Activated B cell treated with CpG ODN at 0.5 μM for 24 hours (primary cell): Measurements from ENCODE around the gene DCDC2. TPM values are rescaled to one million over a fixed set of nuclear protein-coding genes. Genes with fewer than 3 reads are reported as not detected.

ENCODE experiments used
- ATAC-seq: fragments of 200-7000 bp; cut with Tn5 transposase; one replicate; pipeline ENCODE4 v1.10.0; 2021; ENCODE audit warnings: low read depth, mild to moderate bottlenecking, moderate library complexity
- CTCF ChIA-PET: fragments of 350-600 bp; sonication (Branson Sonifier 250); formaldehyde crosslinking; loops from one replicate; lab custom pipeline; 2021; ENCODE audit warnings: antibody characterized with exemption; lab: Charles Lee
- POLR2A ChIA-PET: fragments of 350-600 bp; sonication (Branson Sonifier 250); formaldehyde crosslinking; loops from one replicate; lab custom pipeline; 2021; ENCODE audit warnings: antibody characterized with exemption; lab: Charles Lee
- DNase-seq: peaks from one replicate; pipeline ENCODE4 v3.0.0; 2022
- H3K27ac Mint-ChIP-seq: one replicate; pipeline ENCODE4 v1.8.0; 2020; ENCODE audit warnings: mixed read lengths
- H3K27me3 Mint-ChIP-seq: one replicate; pipeline ENCODE4 v1.8.0; 2021; ENCODE audit warnings: mixed read lengths
- H3K36me3 Mint-ChIP-seq: one replicate; pipeline ENCODE4 v1.8.0; 2021; ENCODE audit warnings: low read depth, mixed read lengths
- H3K4me1 Mint-ChIP-seq: one replicate; pipeline ENCODE4 v1.8.0; 2021; ENCODE audit warnings: mixed read lengths
- H3K4me3 Mint-ChIP-seq: one replicate; pipeline ENCODE4 v1.8.0; 2020; ENCODE audit warnings: mild to moderate bottlenecking, mixed read lengths
- H3K9me3 Mint-ChIP-seq: one replicate; pipeline ENCODE4 v1.8.0; 2020; ENCODE audit warnings: mixed read lengths
- CTCF ChIP-seq: fragments of 200-600 bp; IDR thresholded peaks from one replicate; pipeline ENCODE4 v1.8.0; 2022; ENCODE audit warnings: antibody characterized with exemption, mild to moderate bottlenecking
- intact Hi-C: fragments of 100-400 bp; cut with micrococcal nuclease; formaldehyde crosslinking; loops from one replicate; pipeline ENCODE4 v1.15.1; 2024
- total RNA-seq: library from RNA; stranded (reverse); gene quantifications from 2 replicates; pipeline ENCODE4 v1.2.3, GENCODE V29; 2022

DCDC2 gene
- total RNA-seq, 1 donor from 2014 or later = not detected

GRCh38 chr6:24284006-24284405, 73.9 kb downstream of the DCDC2 start:
- CTCF ChIA-PET = interaction anchor here (1.0 to 1.1 kb wide), 2 partner anchors 105 to 412 kb away, joined by 3 to 4 read pairs; no protein-coding TSS in a partner anchor
- intact Hi-C loops = loop anchor here (5.0 kb wide), 3 partner anchors 78 to 298 kb away; partner anchors contain the start of gene MRS2
- no peak for TF ChIP-seq CTCF
- no peaks in the 10 kb centered on the region for H3K4me1 Mint-ChIP-seq
- H3K27me3 Mint-ChIP-seq = peaks cover 4% of the 10 kb centered on the region
- no peak overlapping the region for H3K4me3 Mint-ChIP-seq
- ATAC-seq = no peak
- POLR2A ChIA-PET = no interaction called here
- no peaks in the 10 kb centered on the region for H3K9me3 Mint-ChIP-seq
- no peak for DNase-seq
- no peaks in the 10 kb centered on the region for H3K36me3 Mint-ChIP-seq
- H3K27ac Mint-ChIP-seq = no peak overlapping the region

GRCh38 chr6:24283043-24283985, 74.5 kb downstream of the DCDC2 start:
- H3K4me1 Mint-ChIP-seq = no peaks in the 10 kb centered on the region
- DNase-seq (no peak), ATAC-seq (peak; percentile 40)
- H3K4me3 Mint-ChIP-seq = no peak overlapping the region
- intact Hi-C loops = loop anchor here (1.0 to 5.0 kb wide), 4 partner anchors 79 to 412 kb away; partner anchors contain the start of gene MRS2
- peaks cover 6% of the 10 kb centered on the region for H3K27me3 Mint-ChIP-seq
- TF ChIP-seq CTCF = no peak
- ChIA-PET POLR2A (no interaction called here), CTCF (interaction anchor here (1.0 to 1.1 kb wide), 3 partner anchors 105 to 413 kb away, joined by 3 to 4 read pairs (median 4); no protein-coding TSS in a partner anchor)
- H3K9me3 Mint-ChIP-seq = no peaks in the 10 kb centered on the region
- no peaks in the 10 kb centered on the region for H3K36me3 Mint-ChIP-seq
- no peak overlapping the region for H3K27ac Mint-ChIP-seq

GRCh38 chr6:24274441-24275083, 83.3 kb downstream of the DCDC2 start:
- no peaks in the 10 kb centered on the region for H3K4me1 Mint-ChIP-seq

GRCh38 chr6:24273096-24273870, 84.6 kb downstream of the DCDC2 start:
- intact Hi-C loops = no loop called here

More at GRCh38 chr6:24274441-24275083, 83.3 kb downstream of the DCDC2 start:
- H3K9me3 Mint-ChIP-seq = no peaks in the 10 kb centered on the region
- POLR2A ChIA-PET = no interaction called here
- H3K4me3 Mint-ChIP-seq = no peak overlapping the region
- no peaks in the 10 kb centered on the region for H3K36me3 Mint-ChIP-seq
- H3K27ac Mint-ChIP-seq = no peak overlapping the region
- ATAC-seq (no peak), DNase-seq (no peak)
- H3K27me3 Mint-ChIP-seq = peaks cover 6% of the 10 kb centered on the region
- intact Hi-C loops = no loop called here
- CTCF ChIA-PET = interaction anchor here (1.1 kb wide), 2 partner anchors 11 to 13 kb away, joined by 3 to 4 read pairs; no protein-coding TSS in a partner anchor
- no peak for TF ChIP-seq CTCF

More at GRCh38 chr6:24273096-24273870, 84.6 kb downstream of the DCDC2 start:
- H3K9me3 Mint-ChIP-seq = no peaks in the 10 kb centered on the region
- TF ChIP-seq CTCF = no peak
- peaks cover 5% of the 10 kb centered on the region for H3K27me3 Mint-ChIP-seq
- H3K27ac Mint-ChIP-seq = no peak overlapping the region
- CTCF ChIA-PET = no interaction called here
- ATAC-seq (no peak), DNase-seq (no peak)
- H3K36me3 Mint-ChIP-seq = no peaks in the 10 kb centered on the region
- POLR2A ChIA-PET = no interaction called here
- no peak overlapping the region for H3K4me3 Mint-ChIP-seq
- no peaks in the 10 kb centered on the region for H3K4me1 Mint-ChIP-seq
